Kidney epithelial cell (primary cell): Measurements from ENCODE around the gene EBI3. TPM values are rescaled to one million over a fixed set of nuclear protein-coding genes. Genes with fewer than 3 reads are reported as not detected.
"Not testable (repeated sequence)": the region's sequence is repeated elsewhere in the genome, so short reads cannot be mapped to it uniquely, and the experiment has no call there.

Experiments
- DNase-seq: peaks from one replicate; pipeline ENCODE4 v3.0.0-alpha.2; 2010; ENCODE audit warnings: low read depth
- H3K27me3 ChIP-seq: 2 replicates; pipeline ENCODE4 v1.6.0; 2011; ENCODE audit warnings: low read length; ENCODE audit not compliant: control insufficient read depth, insufficient read depth
- H3K36me3 ChIP-seq: 2 replicates; pipeline ENCODE4 v1.5.1; 2011; ENCODE audit warnings: low read length; ENCODE audit not compliant: control insufficient read depth, insufficient read depth
- H3K4me3 ChIP-seq: 2 replicates; pipeline ENCODE4 v1.5.1; 2011; ENCODE audit warnings: low read depth, mild to moderate bottlenecking, control low read depth, low read length
- CTCF ChIP-seq: IDR thresholded peaks from 2 replicates; pipeline ENCODE4 v1.5.1; 2011; ENCODE audit warnings: mild to moderate bottlenecking, moderate library complexity, low read length, control low read depth, inconsistent platforms; ENCODE audit not compliant: insufficient read depth, poor library complexity, severe bottlenecking
- total RNA-seq: library from RNA; depleted of rRNA; stranded (reverse); fragments of >200 nt; gene quantifications from 2 replicates; pipeline ENCODE4 v1.2.3, GENCODE V29; 2015

Gene EBI3
- total RNA-seq, 1 donor from 2014 or later: 2.5 TPM

GRCh38 chr19:4268816-4269430 is 39.6 kb downstream of the EBI3 start:
- Histone ChIP-seq H3K27me3 (no peaks in the 10 kb centered on the region), H3K36me3 (peaks cover 2% of the 10 kb centered on the region), H3K4me3 (no peak overlapping the region)
- DNase-seq: no peak
- no peak for TF ChIP-seq CTCF

- H3K27me3 ChIP-seq: peaks cover 5% of the 10 kb centered on the region
- no peak overlapping the region for H3K4me3 ChIP-seq
- DNase-seq: no peak
- TF ChIP-seq CTCF: no peak
- H3K36me3 ChIP-seq: no peaks in the 10 kb centered on the region
Observed at GRCh38 chr19:4272894-4273293, 43.6 kb downstream of the EBI3 start.

GRCh38 chr19:4274321-4274686 is 45.0 kb downstream of the EBI3 start:
- H3K36me3 ChIP-seq, DNase-seq, H3K4me3 ChIP-seq: not testable (repeated sequence)
- peaks cover 18% of the 10 kb centered on the region for H3K27me3 ChIP-seq

GRCh38 chr19:4277191-4277696 is 47.9 kb downstream of the EBI3 start:
- no peak for DNase-seq
- Histone ChIP-seq H3K4me3 (no peak overlapping the region), H3K27me3 (peaks cover 36% of the 10 kb centered on the region), H3K36me3 (no peaks in the 10 kb centered on the region)
- no peak for TF ChIP-seq CTCF

GRCh38 chr19:4278010-4278409 is 48.7 kb downstream of the EBI3 start:
- no peak for DNase-seq
- no peak for TF ChIP-seq CTCF
- peaks cover 40% of the 10 kb centered on the region for H3K27me3 ChIP-seq

GRCh38 chr19:4278419-4279266 is 49.3 kb downstream of the EBI3 start, which contains the start of gene SHD:
Gene SHD (plus strand): TSS chr19:4279266. CDS start chr19:4280064, 798 bp downstream.
- no peak for DNase-seq
- Histone ChIP-seq H3K36me3 (no peaks in the 10 kb centered on the region), H3K4me3 (no peak within 1 kb of the TSS), H3K27me3 (peaks cover 42% of the 10 kb centered on the region)
- TF ChIP-seq CTCF: no peak

More at GRCh38 chr19:4278010-4278409, 48.7 kb downstream of the EBI3 start:
- Histone ChIP-seq H3K4me3 (no peak overlapping the region), H3K36me3 (no peaks in the 10 kb centered on the region)
